NCI-H1930 (cell line): ENCODE results near the gene PCDHGB1.
"Not testable (repeated sequence)": the region's sequence is repeated elsewhere in the genome, so short reads cannot be mapped to it uniquely, and the experiment has no call there.

Experiments used
- DNase-seq, 2 experiments: peaks; one replicate each; lab custom pipeline; 2025; lab: John Stamatoyannopoulos, UW

The PCDHGB1 gene

GRCh38 chr5:141346017-141346416, 3.9 kb upstream of the PCDHGB1 start:
- not testable (repeated sequence) for DNase-seq

GRCh38 chr5:141351591-141351990, 1.7 kb downstream of the PCDHGB1 start:
- DNase-seq = no peak

- DNase-seq = no peak
Observed at GRCh38 chr5:141354900-141355469, 5.1 kb downstream of the PCDHGB1 start, which contains the start of gene PCDHGA4. Gene PCDHGA4 (plus strand): TSS chr5:141355021. CDS start chr5:141355108, 87 bp downstream.

GRCh38 chr5:141355641-141356040, 5.7 kb downstream of the PCDHGB1 start:
- DNase-seq = no peak

- DNase-seq = no peak
Observed at GRCh38 chr5:141356133-141356532, 6.2 kb downstream of the PCDHGB1 start.

GRCh38 chr5:141356950-141357349, 7.1 kb downstream of the PCDHGB1 start:
- no peak for DNase-seq

GRCh38 chr5:141359790-141360426, 10.0 kb downstream of the PCDHGB1 start, which contains the start of gene PCDHGB2:
Gene PCDHGB2 (plus strand): TSS chr5:141359994. CDS start chr5:141360136, 142 bp downstream.
- no peak for DNase-seq

GRCh38 chr5:141360685-141361084, 10.8 kb downstream of the PCDHGB1 start:
- no peak for DNase-seq

- DNase-seq = no peak
Observed at GRCh38 chr5:141362719-141363118, 12.8 kb downstream of the PCDHGB1 start.

- no peak for DNase-seq
Observed at GRCh38 chr5:141363952-141364660, 14.2 kb downstream of the PCDHGB1 start, which contains the start of gene PCDHGA5. Gene PCDHGA5 (plus strand): TSS chr5:141364162. CDS start chr5:141364331, 169 bp downstream.

GRCh38 chr5:141366016-141366896, 16.4 kb downstream of the PCDHGB1 start:
- no peak for DNase-seq

GRCh38 chr5:141369994-141370848, 20.3 kb downstream of the PCDHGB1 start, which contains the start of gene PCDHGB3:
Gene PCDHGB3 (plus strand): TSS chr5:141370242. CDS start chr5:141370395, 153 bp downstream.
- no peak for DNase-seq

- DNase-seq = no peak
Observed at GRCh38 chr5:141371572-141372475, 21.9 kb downstream of the PCDHGB1 start.

- DNase-seq = no peak
Observed at GRCh38 chr5:141373673-141374317, 23.9 kb downstream of the PCDHGB1 start, which contains the start of gene PCDHGA6. Gene PCDHGA6 (plus strand): TSS chr5:141373891. CDS start chr5:141374084, 193 bp downstream.

GRCh38 chr5:141374627-141375026, 24.7 kb downstream of the PCDHGB1 start:
- DNase-seq = no peak

GRCh38 chr5:141375444-141376155, 25.7 kb downstream of the PCDHGB1 start:
- not testable (repeated sequence) for DNase-seq

GRCh38 chr5:141382469-141383294, 32.8 kb downstream of the PCDHGB1 start, which contains the start of gene PCDHGA7:
Gene PCDHGA7 (plus strand): TSS chr5:141382742. CDS start chr5:141382900, 158 bp downstream.
- DNase-seq = no peak
